Right lung (tissue), 10 donors: ENCODE measurements around the gene ZFAND4. TPM values are rescaled to one million over a fixed set of nuclear protein-coding genes. Genes with fewer than 3 reads are reported as not detected.
A peak's percentile ranks its signal among the peaks of the same experiment; 100 is the strongest.
"Not testable (repeated sequence)": the region's sequence is repeated elsewhere in the genome, so short reads cannot be mapped to it uniquely, and the experiment has no call there.

ENCODE experiments used
- DNase-seq, 2 donors: peaks; one replicate each; pipeline ENCODE4 v3.0.0-alpha.2; 2013
- long read RNA-seq, 8 donors: transcript quantifications; one replicate each; lab custom pipeline, GENCODE V29; 2026
- polyA plus RNA-seq, 5 donors: library from polyadenylated mRNA; unstranded; fragments of 120-200 nt; gene quantifications; one replicate each; pipeline versions ENCODE4 v1.2.1 to v1.2.3, GENCODE V29; 2013; ENCODE audit warnings: inconsistent platforms in 1 of 5, low replicate concordance in 1 of 5; ENCODE audit not compliant: insufficient read length in 5 of 5, insufficient read depth in 1 of 5

The ZFAND4 gene
- polyA plus RNA-seq: 10 to 100 TPM; 11.8 to 15.5 (median 13.5) TPM
- long read RNA-seq, donor 1: 0 reads
- long read RNA-seq, donor 2, partial matches to known transcripts: 0 of 1 reads
- long read RNA-seq, donor 2, other reads (novel, unspliced or antisense): 0 of 1 reads
- long read RNA-seq, donor 3: 0 reads
- long read RNA-seq, donor 4: 0 reads
- long read RNA-seq, donor 5: 0 reads
- long read RNA-seq, donor 6: 0 reads
- long read RNA-seq, donor 7: 0 reads
- long read RNA-seq, donor 8: 0 reads

- peak; percentile 92 to 93 for DNase-seq
Measured at GRCh38 chr10:45672181-45673073, at the start of gene ZFAND4. ZFAND4 (minus strand) TSS chr10:45672772; CDS start chr10:45663725, 9,047 bp downstream.

- DNase-seq: not testable (repeated sequence)
Measured at GRCh38 chr10:45721503-45721902, 48.9 kb upstream of the ZFAND4 start.

GRCh38 chr10:45717642-45718041, 45.1 kb upstream of the ZFAND4 start:
- not testable (repeated sequence) for DNase-seq

GRCh38 chr10:45717053-45717452, 44.5 kb upstream of the ZFAND4 start:
- DNase-seq: not testable (repeated sequence)

- not testable (repeated sequence) for DNase-seq
Measured at GRCh38 chr10:45711223-45711622, 38.7 kb upstream of the ZFAND4 start.

GRCh38 chr10:45710200-45710796, 37.7 kb upstream of the ZFAND4 start:
- DNase-seq: not testable (repeated sequence)

- DNase-seq: not testable (repeated sequence)
Measured at GRCh38 chr10:45678467-45678866, 5.9 kb upstream of the ZFAND4 start.

GRCh38 chr10:45675388-45675787, 2.8 kb upstream of the ZFAND4 start:
- no peak for DNase-seq

- DNase-seq: peak; percentile 17 to 21
Measured at GRCh38 chr10:45673074-45673648, 589 bp upstream of the ZFAND4 start.

GRCh38 chr10:45671300-45671699, 1.3 kb downstream of the ZFAND4 start:
- DNase-seq: not testable (repeated sequence)

- not testable (repeated sequence) for DNase-seq
Measured at GRCh38 chr10:45669897-45670296, 2.7 kb downstream of the ZFAND4 start.

- DNase-seq: no peak
Measured at GRCh38 chr10:45660876-45661411, 11.6 kb downstream of the ZFAND4 start.

- DNase-seq: no peak
Measured at GRCh38 chr10:45657033-45657926, 15.3 kb downstream of the ZFAND4 start.

- no peak for DNase-seq
Measured at GRCh38 chr10:45655219-45655618, 17.4 kb downstream of the ZFAND4 start.

- DNase-seq: not testable (repeated sequence)
Measured at GRCh38 chr10:45654753-45655141, 17.8 kb downstream of the ZFAND4 start.

- DNase-seq: no peak
Measured at GRCh38 chr10:45653454-45653853, 19.1 kb downstream of the ZFAND4 start.

GRCh38 chr10:45652511-45652910, 20.1 kb downstream of the ZFAND4 start:
- no peak for DNase-seq

- no peak for DNase-seq
Measured at GRCh38 chr10:45649296-45649695, 23.3 kb downstream of the ZFAND4 start.

- no peak for DNase-seq
Measured at GRCh38 chr10:45647118-45647517, 25.5 kb downstream of the ZFAND4 start.

GRCh38 chr10:45646384-45647050, 26.1 kb downstream of the ZFAND4 start:
- no peak for DNase-seq
